Vagina (tissue), 2 donors: ENCODE measurements around the gene TMEM191B. TPM values are rescaled to one million over a fixed set of nuclear protein-coding genes. Genes with fewer than 3 reads are reported as not detected.
A peak's percentile ranks its signal among the peaks of the same experiment; 100 is the strongest.
"Not testable (repeated sequence)": the region's sequence is repeated elsewhere in the genome, so short reads cannot be mapped to it uniquely, and the experiment has no call there.

Experiments
- DNase-seq, 2 donors: peaks; one replicate each; pipeline ENCODE4 v3.0.0-alpha.2; 2017; ENCODE audit errors: extremely low spot score in 2 of 2
- H3K27ac ChIP-seq: fragments of 200-600 bp; sonication (generic); one replicate; pipeline ENCODE4 v1.5.1; 2019
- H3K27me3 ChIP-seq: fragments of 200-600 bp; sonication (generic); one replicate; pipeline ENCODE4 v1.5.1; 2019
- H3K36me3 ChIP-seq, 2 donors: fragments of 200-600 bp; sonication (generic); one replicate each; pipeline ENCODE4 v1.5.1; 2017 to 2019
- H3K4me1 ChIP-seq: fragments of 200-600 bp; sonication (generic); one replicate; pipeline ENCODE4 v1.5.1; 2019
- H3K4me3 ChIP-seq, 2 donors: fragments of 200-600 bp; sonication (generic); 1 replicate in 1 of 2; 2 replicates in 1 of 2; pipeline ENCODE4 v1.5.1; 2016 to 2019
- H3K9me3 ChIP-seq: fragments of 200-600 bp; sonication (generic); one replicate; pipeline ENCODE4 v1.5.1; 2019
- intact Hi-C: fragments of 100-400 bp; cut with DNase I; formaldehyde crosslinking; loops from one replicate; pipeline ENCODE4 v1.15.1; 2023
- total RNA-seq: library from RNA; depleted of rRNA; stranded (reverse); fragments of >200 nt; gene quantifications from one replicate; pipeline ENCODE4 v1.2.3, GENCODE V29; 2016

Gene TMEM191B
- total RNA-seq: not detected

DNA sequence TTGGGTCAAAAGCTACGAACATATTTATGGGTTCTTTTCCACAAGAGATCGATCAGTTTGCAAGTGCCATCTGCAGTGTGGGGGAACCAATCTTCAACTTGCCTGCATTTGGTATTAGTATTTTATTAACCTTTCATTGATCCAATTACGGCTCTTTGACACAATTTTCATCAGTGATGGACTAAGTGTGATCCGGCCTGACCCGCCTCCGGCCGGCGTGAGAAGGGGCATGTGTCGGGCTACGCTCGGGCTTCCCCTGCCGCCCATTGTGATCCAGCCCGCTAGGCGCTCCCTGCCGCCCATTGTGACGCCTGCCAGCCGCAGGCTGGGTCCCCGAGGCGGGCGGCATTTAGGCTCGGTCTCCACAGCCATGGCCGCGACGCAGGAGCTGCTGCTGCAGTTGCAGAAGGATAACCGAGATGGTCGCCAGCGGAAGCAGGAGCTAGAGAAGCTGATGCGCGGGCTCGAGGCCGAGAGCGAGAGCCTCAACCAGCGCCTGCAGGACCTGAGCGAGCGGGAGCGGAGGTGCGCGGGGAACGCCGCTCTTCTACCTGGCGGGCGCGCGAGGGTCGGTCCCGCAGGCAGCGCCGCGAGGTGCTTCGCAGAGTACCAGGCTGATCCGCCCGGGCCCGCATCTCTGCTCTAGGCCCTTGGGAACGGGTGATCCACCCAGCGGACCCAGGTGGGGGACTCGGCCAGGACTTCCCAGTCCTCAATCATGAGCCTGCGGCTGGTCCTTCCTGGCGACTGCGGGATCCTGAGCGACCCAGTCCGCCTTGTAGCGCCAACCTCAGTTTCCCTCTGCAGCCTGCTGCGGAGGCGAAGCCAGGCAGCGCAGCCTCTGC, at the start of gene TMEM191B:
Gene TMEM191B, plus strand, starts transcription at position 51 of the 845 bp plus-strand sequence. Its CDS starts 179 bp downstream, at position 230.
- not testable (repeated sequence) for DNase-seq

DNA sequence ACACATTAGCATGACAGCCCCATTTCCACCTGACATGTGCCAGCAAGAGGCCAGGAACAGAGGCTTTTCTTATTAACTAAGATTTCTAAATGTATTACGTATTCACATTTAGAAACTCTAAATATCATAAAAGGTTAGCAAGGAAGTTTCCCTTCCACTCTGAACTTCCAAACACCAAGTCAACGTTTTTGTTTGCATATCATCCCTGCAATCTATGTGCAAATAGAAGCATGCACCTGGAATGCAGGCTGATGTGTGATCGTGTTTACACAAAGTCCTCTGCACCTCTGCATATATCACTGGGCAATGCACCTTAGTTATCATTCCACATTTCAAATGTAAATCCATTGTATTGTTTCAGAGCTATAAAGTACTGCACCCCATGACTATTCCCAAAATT, 31.4 kb upstream of the TMEM191B start:
- intact Hi-C loops, DNase-seq, H3K27me3 ChIP-seq, H3K9me3 ChIP-seq, H3K27ac ChIP-seq, H3K4me1 ChIP-seq, H3K4me3 ChIP-seq, H3K36me3 ChIP-seq: not testable (repeated sequence)

More for the DNA sequence above, at the start of gene TMEM191B:
- H3K4me1 ChIP-seq, H3K9me3 ChIP-seq, H3K27me3 ChIP-seq, intact Hi-C loops, H3K36me3 ChIP-seq, H3K27ac ChIP-seq: not testable (repeated sequence)
- peak within 1 kb of the TSS in 1 of 2 donors; percentile 33 for H3K4me3 ChIP-seq

DNA sequence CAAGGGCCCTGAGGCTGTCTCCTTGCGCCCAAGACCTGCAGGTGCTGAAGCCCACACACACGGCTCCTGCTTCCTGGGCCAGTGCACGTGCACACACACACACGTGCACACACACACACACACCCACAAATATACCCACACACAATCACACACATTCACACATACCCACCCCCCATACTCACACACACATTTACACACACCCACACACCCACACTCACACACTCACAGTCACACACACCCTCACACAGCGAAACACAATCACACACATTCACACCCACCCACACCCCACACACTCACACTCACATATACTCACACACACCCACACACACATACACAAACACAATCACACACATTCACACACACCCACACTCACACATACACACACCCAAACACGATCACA, 16.3 kb upstream of the TMEM191B start:
- intact Hi-C loops: not testable (repeated sequence)

DNA sequence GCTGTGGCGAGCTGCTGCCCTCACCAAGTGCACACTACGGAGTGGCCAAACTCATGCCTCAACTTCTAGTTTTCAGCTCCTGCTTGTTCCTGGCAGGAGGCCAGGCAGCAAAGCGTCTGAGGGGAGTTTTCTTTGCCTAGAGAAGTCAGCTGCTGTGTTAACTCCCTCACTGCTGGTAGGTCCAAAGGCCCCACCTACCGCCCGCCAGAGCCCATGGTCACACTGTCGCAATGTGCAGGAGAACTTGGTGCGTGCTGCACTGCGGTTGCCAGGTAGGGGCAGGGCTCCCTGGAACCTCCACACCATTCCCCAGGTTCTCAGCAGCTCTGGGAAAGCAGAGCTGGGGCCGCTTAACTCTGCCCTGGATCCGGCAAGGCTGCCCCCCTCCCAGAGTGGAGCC, 15.2 kb upstream of the TMEM191B start:
- H3K4me3 ChIP-seq, H3K9me3 ChIP-seq, intact Hi-C loops, DNase-seq, H3K27me3 ChIP-seq, H3K4me1 ChIP-seq, H3K36me3 ChIP-seq, H3K27ac ChIP-seq: not testable (repeated sequence)

More for the DNA sequence above, 16.3 kb upstream of the TMEM191B start:
- not testable (repeated sequence) for H3K27me3 ChIP-seq, DNase-seq, H3K27ac ChIP-seq, H3K4me1 ChIP-seq, H3K9me3 ChIP-seq, H3K4me3 ChIP-seq, H3K36me3 ChIP-seq

DNA sequence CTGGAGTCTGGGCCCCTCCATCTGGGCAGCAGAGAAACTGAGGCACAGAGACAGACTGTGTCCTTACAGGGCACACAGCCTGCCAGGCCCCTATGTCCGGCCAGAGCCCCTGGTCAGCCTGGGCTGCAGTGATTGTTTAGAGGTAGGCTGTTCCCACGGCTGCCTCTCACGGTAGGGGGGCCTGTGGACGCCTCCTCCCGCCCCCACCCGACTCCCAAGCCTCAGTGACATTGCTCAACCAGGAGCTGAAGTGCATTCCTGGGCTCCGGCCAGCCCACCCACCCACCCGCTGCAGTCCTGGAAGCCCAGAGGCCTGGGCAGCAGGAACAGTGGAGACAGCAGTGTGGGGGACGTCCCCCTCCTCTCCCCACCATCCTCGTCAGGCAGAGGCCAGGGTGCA, 14.1 kb upstream of the TMEM191B start:
- H3K27ac ChIP-seq, DNase-seq, H3K4me3 ChIP-seq, H3K4me1 ChIP-seq, H3K9me3 ChIP-seq, H3K36me3 ChIP-seq, intact Hi-C loops, H3K27me3 ChIP-seq: not testable (repeated sequence)

DNA sequence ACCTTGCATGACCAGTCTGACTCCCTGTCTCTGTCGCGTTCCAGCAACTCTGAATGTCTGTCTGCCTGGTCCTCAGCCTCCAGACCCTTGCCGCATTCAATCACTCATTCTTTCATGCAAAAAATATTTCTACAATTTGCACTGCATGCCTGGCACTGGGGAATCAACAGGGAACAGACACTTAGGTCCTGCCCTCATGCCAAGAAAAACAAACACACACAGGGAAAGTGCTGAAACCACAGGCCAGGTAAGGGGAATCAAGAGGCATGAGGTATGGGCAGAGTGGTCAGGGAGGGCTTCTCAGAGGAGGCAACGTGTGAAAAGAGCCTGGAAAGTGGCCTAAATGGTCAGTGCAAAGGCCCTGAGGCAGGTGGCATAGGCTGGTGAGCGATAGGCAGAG, 9.5 kb upstream of the TMEM191B start, which contains the start of gene GGTLC3:
Gene GGTLC3, minus strand, starts transcription at position 101 of the 400 bp plus-strand sequence. CDS start 264 bp downstream, outside the sequence.
- H3K4me1 ChIP-seq, H3K4me3 ChIP-seq, H3K27ac ChIP-seq, DNase-seq, H3K36me3 ChIP-seq, intact Hi-C loops, H3K27me3 ChIP-seq, H3K9me3 ChIP-seq: not testable (repeated sequence)

DNA sequence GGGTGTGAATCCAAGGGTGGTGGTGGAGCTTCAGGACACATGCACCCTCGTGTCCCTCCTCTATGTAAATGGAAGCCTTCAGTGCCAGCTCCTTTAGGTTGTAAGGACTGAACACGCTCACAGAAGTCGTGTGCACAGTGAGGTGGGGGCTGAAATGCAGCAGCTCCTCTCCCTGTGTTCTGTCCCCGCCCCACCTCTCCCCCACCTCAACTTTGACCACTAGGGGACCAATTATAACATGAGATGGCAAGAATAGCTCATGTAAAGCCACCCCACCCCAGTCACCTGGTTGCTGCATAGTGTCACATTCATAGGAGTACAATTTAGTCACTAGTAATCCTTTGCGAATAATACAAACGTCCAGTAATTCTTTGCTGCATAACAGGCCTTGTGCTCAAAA, 4.8 kb upstream of the TMEM191B start:
- H3K27me3 ChIP-seq, H3K36me3 ChIP-seq, intact Hi-C loops, H3K9me3 ChIP-seq, H3K4me1 ChIP-seq, H3K27ac ChIP-seq, DNase-seq, H3K4me3 ChIP-seq: not testable (repeated sequence)

DNA sequence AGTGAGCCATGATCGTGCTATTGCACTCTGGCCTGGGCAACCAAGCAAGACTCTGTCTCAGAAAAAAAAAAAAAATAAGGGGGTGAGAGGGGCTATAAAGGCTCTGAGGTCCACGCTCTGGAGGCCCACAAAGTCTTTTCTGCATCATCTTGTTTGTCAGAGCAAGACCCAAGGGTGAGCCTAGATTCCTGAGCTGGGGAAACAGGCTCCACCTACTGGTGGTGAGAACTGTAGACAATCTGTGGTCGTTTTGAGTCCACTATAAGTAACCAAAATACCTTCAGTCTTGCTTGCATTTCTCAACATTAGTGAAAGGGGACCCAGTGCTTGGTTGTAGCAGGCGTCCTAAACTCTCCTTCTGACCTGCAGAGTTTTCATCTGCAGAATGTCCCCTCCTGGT, 4.3 kb upstream of the TMEM191B start:
- intact Hi-C loops, H3K27me3 ChIP-seq, H3K9me3 ChIP-seq: not testable (repeated sequence)

DNA sequence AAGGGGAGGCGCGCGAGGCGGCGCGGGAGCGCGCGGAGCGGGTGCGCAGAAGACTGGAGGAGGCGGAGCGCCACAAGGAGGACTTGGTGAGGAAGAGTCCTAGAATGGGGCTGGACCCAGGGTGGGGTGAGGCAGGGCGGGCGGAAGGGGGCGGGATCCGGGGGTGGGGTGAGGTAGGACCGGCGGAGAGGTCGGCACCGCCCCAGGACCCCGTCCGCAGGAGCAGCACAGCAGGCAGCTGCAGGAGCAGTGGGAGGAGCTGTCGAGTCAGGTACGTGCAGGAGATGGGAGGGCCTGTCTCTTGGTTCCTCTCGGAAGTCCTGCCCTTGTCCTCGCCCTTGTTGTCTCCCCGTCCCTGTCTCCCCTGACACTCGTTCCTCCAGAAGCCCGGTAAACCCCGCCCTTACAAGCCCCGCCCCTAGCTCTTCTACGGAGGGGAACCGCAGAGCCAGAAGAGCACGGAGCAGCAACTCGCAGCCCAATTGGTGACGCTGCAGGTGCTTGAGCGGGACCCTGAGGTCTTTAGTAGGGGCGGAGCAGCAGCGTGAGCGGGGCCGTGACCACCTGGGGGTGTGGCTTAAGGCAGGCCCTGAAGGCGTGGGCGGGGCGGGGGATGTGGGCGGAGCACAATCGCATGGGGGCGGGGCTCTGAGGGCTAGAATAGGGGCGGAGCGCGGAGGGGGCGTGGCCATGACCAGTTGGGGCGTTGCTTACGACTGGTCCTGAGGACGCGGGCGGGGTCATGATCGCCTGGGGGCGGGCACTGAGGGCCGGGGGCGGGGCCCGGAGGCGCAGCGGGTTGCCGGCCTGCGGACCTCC, 1.2 kb downstream of the TMEM191B start:
- H3K9me3 ChIP-seq, H3K27me3 ChIP-seq, H3K27ac ChIP-seq, H3K36me3 ChIP-seq, intact Hi-C loops, H3K4me1 ChIP-seq: not testable (repeated sequence)
- peak in 1 of 2 donors; percentile 91 for DNase-seq
- peak overlapping the region in 1 of 2 donors; percentile 33 for H3K4me3 ChIP-seq

More for the DNA sequence above, 4.3 kb upstream of the TMEM191B start:
- not testable (repeated sequence) for H3K27ac ChIP-seq, DNase-seq, H3K4me3 ChIP-seq, H3K36me3 ChIP-seq, H3K4me1 ChIP-seq

DNA sequence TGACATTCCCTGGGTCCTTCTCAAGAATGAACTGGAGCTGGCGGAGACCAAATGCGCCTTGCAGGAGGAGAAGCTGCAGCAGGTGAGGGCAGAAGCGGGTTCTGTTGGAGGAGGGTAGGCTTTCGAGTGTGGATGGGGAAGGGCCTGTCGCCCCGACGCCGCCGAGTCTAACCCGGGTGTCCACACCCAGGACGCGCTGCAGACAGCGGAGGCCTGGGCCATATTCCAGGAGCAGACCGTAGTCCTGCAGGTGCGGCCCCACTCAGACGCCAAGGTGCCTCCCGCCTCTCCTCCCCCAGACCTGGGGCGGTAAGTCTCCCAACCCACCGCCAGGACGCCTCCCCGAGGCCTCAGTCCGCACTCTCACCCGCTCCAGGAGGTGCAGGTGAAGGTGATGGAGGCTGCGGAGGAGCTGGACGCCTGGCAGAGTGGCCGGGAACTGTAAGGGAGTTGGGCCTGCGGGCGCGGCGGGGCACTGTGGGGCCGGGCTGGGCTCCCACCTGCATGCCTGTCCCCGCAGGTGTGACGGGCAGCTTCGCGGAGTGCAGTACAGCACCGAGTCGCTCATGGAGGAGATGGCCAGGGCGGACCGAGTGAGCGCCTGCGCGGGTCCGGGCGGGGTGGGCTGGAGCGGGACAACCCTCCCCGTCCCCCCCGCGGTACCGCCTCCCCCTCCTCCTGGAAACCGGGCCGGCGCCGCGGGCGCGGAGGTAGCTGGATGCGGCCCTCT, 2.0 kb downstream of the TMEM191B start:
- H3K27me3 ChIP-seq, H3K36me3 ChIP-seq, H3K9me3 ChIP-seq, H3K4me3 ChIP-seq, H3K4me1 ChIP-seq, intact Hi-C loops, H3K27ac ChIP-seq, DNase-seq: not testable (repeated sequence)

DNA sequence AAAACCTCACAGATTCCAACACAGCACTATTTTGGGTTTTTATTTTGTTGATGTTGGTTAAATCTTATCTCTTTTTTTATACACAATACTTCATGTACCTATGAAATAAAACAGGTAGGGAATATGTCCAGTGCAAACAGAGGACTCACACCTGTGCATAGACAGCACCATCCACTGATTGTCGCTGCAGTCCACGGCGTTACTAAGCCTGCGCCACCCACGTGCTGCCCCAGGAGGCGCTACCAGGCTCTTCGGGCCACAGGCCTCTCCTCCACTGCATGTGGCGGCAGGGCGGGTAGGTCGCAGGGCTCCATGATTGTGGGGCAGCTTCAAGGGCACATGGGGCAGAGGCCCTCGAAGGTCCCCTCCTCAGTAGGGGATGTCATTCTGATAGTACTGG, 6.0 kb downstream of the TMEM191B start:
- intact Hi-C loops, H3K27me3 ChIP-seq, H3K9me3 ChIP-seq, H3K36me3 ChIP-seq, H3K27ac ChIP-seq, H3K4me1 ChIP-seq, DNase-seq, H3K4me3 ChIP-seq: not testable (repeated sequence)

DNA sequence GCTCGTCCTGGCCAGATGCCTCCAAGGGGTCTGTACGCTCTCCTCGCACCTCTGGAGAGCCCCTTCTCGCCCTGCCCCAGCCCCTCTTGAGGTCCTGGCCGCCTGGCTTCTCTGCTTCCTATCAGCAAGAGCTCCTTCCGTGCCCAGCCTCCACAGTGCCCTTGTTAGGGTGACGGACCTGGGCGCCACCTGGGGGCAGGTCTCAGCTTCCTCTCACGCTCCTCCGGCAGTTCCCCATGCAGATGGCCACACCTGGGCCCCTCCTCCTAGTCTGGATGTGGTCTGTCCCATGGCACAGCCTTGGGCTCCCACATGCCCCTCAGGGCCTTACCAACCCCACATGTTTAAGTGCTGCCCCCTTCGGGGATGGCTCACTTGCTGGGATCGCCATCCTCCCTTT, 6.7 kb downstream of the TMEM191B start:
- intact Hi-C loops, H3K27me3 ChIP-seq, DNase-seq, H3K36me3 ChIP-seq, H3K27ac ChIP-seq, H3K9me3 ChIP-seq, H3K4me1 ChIP-seq, H3K4me3 ChIP-seq: not testable (repeated sequence)

DNA sequence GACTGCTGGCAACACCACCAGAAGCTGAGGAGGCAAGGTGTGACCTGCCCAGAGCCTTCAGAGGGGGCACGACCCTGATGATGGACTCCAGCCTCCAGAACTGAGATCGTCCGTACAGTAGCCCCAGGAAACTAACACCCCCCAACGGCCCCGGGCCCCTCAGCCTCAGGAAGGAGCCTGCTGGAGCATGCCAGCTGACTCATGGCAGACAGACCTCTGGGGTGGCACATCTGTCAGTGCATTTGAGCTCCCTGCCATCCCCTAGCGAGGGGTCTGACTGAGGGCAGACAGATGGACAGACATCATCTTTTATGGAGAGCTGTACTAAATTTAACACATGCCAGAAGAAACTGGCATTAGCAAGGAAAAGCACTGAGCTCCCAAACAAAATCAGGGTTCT, 12.4 kb downstream of the TMEM191B start:
- H3K36me3 ChIP-seq, H3K9me3 ChIP-seq, H3K4me3 ChIP-seq, H3K27me3 ChIP-seq, H3K27ac ChIP-seq, H3K4me1 ChIP-seq, DNase-seq, intact Hi-C loops: not testable (repeated sequence)
